ENCODE measurements around the gene TMEM247. TPM values are rescaled to one million over a fixed set of nuclear protein-coding genes. Genes with fewer than 3 reads are reported as not detected.

TMEM247 gene
- total RNA-seq, 1 donor from 2014 or later: not detected

- H3K9me3 ChIP-seq: no peaks in the 10 kb centered on the region
- no peak for DNase-seq (ENCODE audit: extremely low spot score in 2 of 2)
- TF ChIP-seq CTCF (IDR thresholded peaks at IDR 0.05) (no peak), POLR2AphosphoS5 (IDR thresholded peaks at IDR 0.05; ENCODE audit: insufficient read depth in 1 of 2, low read depth in 1 of 2) (no peak), POLR2A (IDR thresholded peaks at IDR 0.05) (no peak)
- intact Hi-C loops (cut with DNase I): no loop called here
- H3K36me3 ChIP-seq: no peaks in the 10 kb centered on the region
- no peaks in the 10 kb centered on the region for H3K27me3 ChIP-seq
- H3K27ac ChIP-seq: no peak overlapping the region
- peaks cover 6% of the 10 kb centered on the region for H3K4me1 ChIP-seq
- H3K4me3 ChIP-seq: no peak overlapping the region
These were observed 44.0 kb upstream of the TMEM247 start for GRCh38 chr2:46435353-46435752.

GRCh38 chr2:46435796-46436360 lies 43.5 kb upstream of the TMEM247 start:
- no peak overlapping the region for H3K27ac ChIP-seq
- H3K36me3 ChIP-seq: no peaks in the 10 kb centered on the region
- no peaks in the 10 kb centered on the region for H3K9me3 ChIP-seq
- H3K27me3 ChIP-seq: no peaks in the 10 kb centered on the region
- peaks cover 6% of the 10 kb centered on the region for H3K4me1 ChIP-seq
- no peak overlapping the region for H3K4me3 ChIP-seq
- no peak for DNase-seq (ENCODE audit: extremely low spot score in 2 of 2)
- intact Hi-C loops (cut with DNase I): no loop called here
- TF ChIP-seq CTCF (IDR thresholded peaks at IDR 0.05) (no peak), POLR2A (IDR thresholded peaks at IDR 0.05) (no peak), POLR2AphosphoS5 (IDR thresholded peaks at IDR 0.05; ENCODE audit: insufficient read depth in 1 of 2, low read depth in 1 of 2) (no peak)

- no peak for DNase-seq (ENCODE audit: extremely low spot score in 2 of 2)
- H3K9me3 ChIP-seq: no peaks in the 10 kb centered on the region
- H3K4me3 ChIP-seq: no peak overlapping the region
- no peak overlapping the region for H3K27ac ChIP-seq
- intact Hi-C loops (cut with DNase I): no loop called here
- peaks cover 6% of the 10 kb centered on the region for H3K4me1 ChIP-seq
- TF ChIP-seq POLR2AphosphoS5 (IDR thresholded peaks at IDR 0.05; ENCODE audit: insufficient read depth in 1 of 2, low read depth in 1 of 2): no peak
- no peak for TF ChIP-seq CTCF (IDR thresholded peaks at IDR 0.05)
- TF ChIP-seq POLR2A (IDR thresholded peaks at IDR 0.05): no peak
- H3K27me3 ChIP-seq: no peaks in the 10 kb centered on the region
- H3K36me3 ChIP-seq: no peaks in the 10 kb centered on the region
These were observed 42.6 kb upstream of the TMEM247 start for GRCh38 chr2:46436800-46437199.

GRCh38 chr2:46438102-46438501 lies 41.3 kb upstream of the TMEM247 start:
- intact Hi-C loops (cut with DNase I): no loop called here
- no peaks in the 10 kb centered on the region for H3K27me3 ChIP-seq
- H3K36me3 ChIP-seq: no peaks in the 10 kb centered on the region
- H3K27ac ChIP-seq: no peak overlapping the region
- H3K9me3 ChIP-seq: no peaks in the 10 kb centered on the region
- DNase-seq (ENCODE audit: extremely low spot score in 2 of 2): no peak
- TF ChIP-seq POLR2AphosphoS5 (IDR thresholded peaks at IDR 0.05; ENCODE audit: insufficient read depth in 1 of 2, low read depth in 1 of 2): no peak
- TF ChIP-seq CTCF (IDR thresholded peaks at IDR 0.05): no peak
- no peak for TF ChIP-seq POLR2A (IDR thresholded peaks at IDR 0.05)
- no peak overlapping the region for H3K4me3 ChIP-seq
- H3K4me1 ChIP-seq: peaks cover 6% of the 10 kb centered on the region

GRCh38 chr2:46438794-46439193 lies 40.6 kb upstream of the TMEM247 start:
- intact Hi-C loops (cut with DNase I): no loop called here
- no peak for TF ChIP-seq CTCF (IDR thresholded peaks at IDR 0.05)
- TF ChIP-seq POLR2A (IDR thresholded peaks at IDR 0.05): no peak

More at GRCh38 chr2:46438794-46439193, 40.6 kb upstream of the TMEM247 start:
- Histone ChIP-seq H3K9me3 (no peaks in the 10 kb centered on the region), H3K4me1 (peaks cover 6% of the 10 kb centered on the region), H3K27me3 (no peaks in the 10 kb centered on the region), H3K4me3 (no peak overlapping the region), H3K27ac (no peak overlapping the region), H3K36me3 (no peaks in the 10 kb centered on the region)
- DNase-seq (ENCODE audit: extremely low spot score in 2 of 2): no peak
